Measurements from ENCODE around the gene ASIC5.
"Not testable (repeated sequence)": the region's sequence is repeated elsewhere in the genome, so short reads cannot be mapped to it uniquely, and the experiment has no call there.

Gene ASIC5

DNA sequence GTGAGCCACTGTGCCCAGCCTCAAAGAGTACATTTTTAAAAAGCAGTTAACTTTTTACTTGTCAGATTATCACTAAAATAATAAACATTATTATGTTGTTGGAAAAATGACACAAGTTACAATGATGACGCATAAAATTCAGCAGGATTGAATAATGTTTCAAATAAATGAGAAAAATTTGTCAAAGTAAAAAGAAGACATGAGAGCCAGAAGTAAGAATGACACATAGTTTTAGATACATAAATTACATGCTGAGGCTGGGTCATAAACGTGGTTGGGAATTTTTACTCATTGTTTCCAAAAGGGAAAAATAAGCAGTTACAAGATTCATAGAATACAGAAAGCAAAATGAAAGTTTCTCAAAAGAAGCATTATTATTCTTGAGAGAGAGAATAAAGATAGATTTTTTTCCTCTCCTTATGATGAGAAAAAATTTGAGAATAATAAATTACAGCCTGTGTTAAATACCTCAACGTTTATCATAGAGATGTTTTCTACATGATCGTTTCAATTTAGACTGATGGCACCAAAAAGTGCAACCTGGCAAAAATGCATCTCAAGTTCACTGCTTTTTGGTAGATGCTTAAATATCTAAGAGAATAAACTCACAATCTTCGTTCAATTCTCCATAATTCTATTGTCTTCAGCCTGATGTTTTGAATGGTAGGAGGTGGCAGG is 66.8 kb downstream of the ASIC5 start:
- DNase-seq, result no peak

DNA sequence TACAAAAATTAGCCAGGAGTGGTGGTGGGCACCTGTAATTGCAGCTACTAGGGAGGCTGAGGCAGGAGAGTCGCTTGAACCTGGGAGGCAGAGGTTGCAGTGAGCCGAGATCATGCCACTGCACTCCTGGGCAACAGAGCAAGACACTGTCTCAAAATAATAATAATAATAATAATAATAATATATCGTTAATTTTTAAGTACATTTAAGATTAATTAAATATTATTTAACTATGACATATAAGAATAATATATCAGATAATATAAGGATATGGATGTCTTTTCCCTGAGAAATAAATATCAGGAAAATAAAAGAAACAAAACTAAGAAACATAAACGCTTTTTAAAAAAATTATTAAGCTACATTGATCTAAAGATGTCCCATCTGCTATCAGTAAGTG is 68.5 kb downstream of the ASIC5 start:
- not testable (repeated sequence) for DNase-seq

- no peak for DNase-seq
These were observed 70.1 kb downstream of the ASIC5 start for GRCh38 chr4:155795991-155796390.

- DNase-seq, result no peak
These were observed 71.4 kb downstream of the ASIC5 start for GRCh38 chr4:155794589-155795236.

- DNase-seq, result no peak
These were observed 76.1 kb downstream of the ASIC5 start for GRCh38 chr4:155789982-155790381.

DNA sequence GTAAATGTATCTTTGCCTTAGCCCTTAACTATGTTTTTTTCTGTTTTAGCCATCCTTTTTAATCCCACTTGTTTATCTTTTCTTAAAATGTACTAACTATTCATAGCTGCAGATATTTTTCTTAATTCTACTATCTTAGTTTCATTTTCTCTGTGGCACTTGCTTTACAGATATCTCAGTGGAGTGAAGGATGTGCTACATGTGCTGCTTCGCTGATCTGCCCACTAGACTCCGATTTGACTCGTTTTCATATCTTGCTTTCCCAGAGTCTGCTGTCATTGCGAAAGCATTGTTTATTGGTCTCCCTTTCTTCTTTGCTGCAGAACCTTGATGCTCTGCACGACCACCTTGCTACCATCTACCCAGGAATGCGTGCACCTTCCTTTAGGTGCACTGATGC is 76.7 kb downstream of the ASIC5 start:
- DNase-seq, result no peak

DNA sequence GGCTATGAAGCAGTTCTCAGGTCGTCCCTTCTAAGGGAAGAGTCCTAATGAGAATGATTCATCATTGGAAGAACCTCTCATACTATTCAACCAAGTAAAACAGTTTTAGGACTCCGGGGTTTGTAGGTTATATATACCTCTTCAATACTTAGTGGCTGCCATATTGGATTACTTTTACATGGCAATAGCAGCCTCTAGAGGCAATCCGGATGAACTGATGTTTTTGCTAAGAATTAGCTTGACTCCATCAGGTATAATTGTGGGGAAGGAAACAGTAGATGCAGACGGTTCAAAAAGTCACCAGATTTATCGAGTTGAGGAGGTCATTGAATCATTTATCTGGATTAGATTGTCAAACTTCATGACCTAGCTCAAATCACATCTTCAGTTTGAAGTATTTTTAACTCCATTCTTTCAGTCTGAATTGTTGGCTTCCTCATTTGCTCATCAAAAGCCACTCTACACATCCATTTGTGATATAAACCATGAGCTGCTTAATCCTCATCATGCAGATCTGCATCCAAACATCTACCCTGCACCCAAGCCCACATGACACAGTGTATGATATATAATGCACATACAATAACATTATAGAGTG is 78.9 kb downstream of the ASIC5 start:
- DNase-seq, result no peak

DNA sequence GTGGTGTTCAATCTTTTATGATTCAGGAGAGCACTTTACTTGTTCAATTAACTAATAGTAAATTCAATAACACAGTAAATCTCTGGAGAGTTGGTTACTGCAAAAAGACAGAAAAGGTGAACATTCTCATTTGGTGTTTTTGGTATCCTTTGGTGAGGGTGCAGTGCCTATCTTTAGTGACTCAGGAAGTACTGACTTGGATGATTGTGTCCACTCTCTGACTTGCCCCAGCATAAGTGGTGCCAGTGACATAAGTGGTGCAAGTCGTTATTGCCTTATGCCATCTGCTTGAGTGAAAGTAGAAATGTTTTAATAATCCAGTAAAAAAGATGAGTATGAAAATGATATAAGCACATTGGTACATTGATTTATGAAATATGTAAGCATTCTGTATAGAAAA is 80.2 kb downstream of the ASIC5 start:
- DNase-seq, result no peak

DNA sequence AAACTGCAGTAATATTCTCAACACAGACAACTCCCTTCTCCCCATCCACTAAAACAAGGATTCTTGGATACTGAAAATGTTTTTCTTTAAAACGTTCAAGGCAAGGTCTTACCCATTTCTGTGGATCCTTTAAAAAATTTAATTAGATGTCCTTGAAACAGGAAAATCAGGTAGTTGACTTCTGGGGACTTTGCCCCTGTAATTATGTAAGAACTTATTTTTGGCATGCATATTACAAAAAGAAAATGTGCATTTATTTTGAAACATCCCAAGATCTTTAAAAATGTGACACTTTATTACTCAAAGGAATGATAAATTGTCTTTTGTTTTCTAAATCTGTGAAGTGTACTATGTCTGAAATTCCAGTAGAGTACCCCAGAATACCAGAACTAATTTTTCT is 81.4 kb downstream of the ASIC5 start:
- DNase-seq, result no peak

DNA sequence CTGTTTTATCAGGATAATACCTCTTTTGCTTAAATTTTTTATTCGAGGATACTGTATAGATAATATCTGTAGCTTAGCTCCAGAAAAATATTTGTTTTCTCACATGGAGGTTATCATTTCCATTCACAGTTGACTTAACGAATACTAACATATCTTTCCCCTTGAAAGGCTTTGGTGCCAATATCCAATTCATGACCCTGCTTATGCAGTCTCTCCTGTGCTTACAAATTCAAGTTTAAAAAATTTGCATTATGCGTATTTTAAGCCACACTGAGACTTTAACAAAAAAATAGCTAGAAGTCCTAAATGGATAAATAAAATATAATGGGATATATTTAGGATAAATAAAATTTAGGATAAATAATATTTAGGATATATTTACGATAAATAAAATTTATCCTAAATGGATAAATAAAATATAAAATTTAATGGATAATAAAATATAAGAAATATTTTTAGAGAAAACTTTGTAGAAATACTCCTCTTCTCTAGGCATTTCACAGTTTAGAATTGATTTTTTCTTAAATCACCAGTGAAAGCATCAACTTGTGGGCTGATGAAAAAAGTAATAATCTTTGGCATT is 84.7 kb downstream of the ASIC5 start:
- DNase-seq, result no peak

- no peak for DNase-seq
These were observed 85.3 kb downstream of the ASIC5 start for GRCh38 chr4:155780775-155781174.
